GM12878 (cell line): ENCODE measurements around the gene ATP5PO. TPM values are rescaled to one million over a fixed set of nuclear protein-coding genes. Genes with fewer than 3 reads are reported as not detected.

Source experiments
- ATAC-seq: fragments of 200-7000 bp; cut with Tn5 transposase; 3 replicates; pipeline ENCODE4 v1.9.1; 2020; ENCODE audit warnings: mild to moderate bottlenecking, moderate library complexity
- BruUV-seq: library from RNA; stranded (reverse); fragments of 400-500 nt; replicated peaks from 2 replicates; lab custom pipeline; 2021; lab: Mats Ljungman, UMichigan
- CTCF ChIA-PET: fragments of 300-600 bp; sonication (Branson Sonifier 250); formaldehyde crosslinking; extraction: SDS; loops from one replicate; lab custom pipeline; 2021; ENCODE audit warnings: inconsistent platforms; lab: Yijun Ruan, JAX
- POLR2A ChIA-PET: fragments of 350-600 bp; formaldehyde crosslinking; extraction: SDS; loops from one replicate; lab custom pipeline; 2021; ENCODE audit warnings: inconsistent platforms; lab: Charles Lee
- RAD21 ChIA-PET: fragments of 300-600 bp; sonication (Branson Sonifier 250); formaldehyde crosslinking; loops from one replicate; lab custom pipeline; 2023; ENCODE audit warnings: antibody characterized with exemption; ENCODE audit not compliant: unreplicated experiment; lab: Charles Lee
- SMC1A ChIA-PET: fragments of 300-600 bp; sonication (Branson Sonifier 250); formaldehyde crosslinking; loops from one replicate; lab custom pipeline; 2023; ENCODE audit not compliant: unreplicated experiment, uncharacterized antibody; lab: Charles Lee
- DNase-seq: peaks from one replicate; pipeline ENCODE4 v3.0.0-alpha.2; 2011; ENCODE audit warnings: low read depth, low spot score
- FAIRE-seq: peaks from 3 replicates; lab custom pipeline; 2011; peaks lifted over from hg19 to GRCh38; lab: Jason Lieb, UNC
- H2AFZ ChIP-seq: 2 replicates; pipeline ENCODE4 v1.6.0; 2011; ENCODE audit warnings: low read depth, low read length, control low read depth; ENCODE audit not compliant: control insufficient read depth
- H3K27ac ChIP-seq: 2 replicates; pipeline ENCODE4 v1.5.1; 2011; ENCODE audit warnings: control low read depth; ENCODE audit not compliant: control insufficient read depth, insufficient read depth
- H3K27me3 ChIP-seq, 2 experiments: replicated peaks in 1 of 2; 2 replicates each; pipeline versions ENCODE4 v1.6.0 to v1.6.1; 2011; ENCODE audit warnings: low read length in 1 of 2; ENCODE audit not compliant: control insufficient read depth in 2 of 2, insufficient read depth in 2 of 2
- H3K36me3 ChIP-seq, 2 experiments: 2 replicates each; pipeline ENCODE4 v1.5.1; 2011; ENCODE audit warnings: low read length in 1 of 2; ENCODE audit not compliant: control insufficient read depth in 2 of 2, insufficient read depth in 2 of 2
- H3K4me1 ChIP-seq: 2 replicates; pipeline ENCODE4 v1.6.1; 2011; ENCODE audit warnings: mild to moderate bottlenecking, low read length, moderate library complexity, mixed read lengths; ENCODE audit not compliant: control insufficient read depth, insufficient read depth
- H3K4me2 ChIP-seq: 2 replicates; pipeline ENCODE4 v1.6.0; 2011; ENCODE audit warnings: control low read depth; ENCODE audit not compliant: control insufficient read depth, insufficient read depth
- H3K4me3 ChIP-seq: fragments of 200-600 bp; sonication (generic); 2 replicates; pipeline ENCODE4 v1.5.1; 2016
- H3K79me2 ChIP-seq: 2 replicates; pipeline ENCODE4 v1.6.0; 2011; ENCODE audit warnings: low read length; ENCODE audit not compliant: control insufficient read depth, insufficient read depth
- H3K9ac ChIP-seq: 2 replicates; pipeline ENCODE4 v1.8.0; 2011; ENCODE audit warnings: low read length, control low read depth, mixed read lengths; ENCODE audit not compliant: control insufficient read depth, insufficient read depth
- H3K9me3 ChIP-seq: replicated peaks from 3 replicates; pipeline ENCODE4 v1.5.1; 2011; ENCODE audit warnings: mild to moderate bottlenecking, low read length; ENCODE audit not compliant: control insufficient read depth, insufficient read depth
- H4K20me1 ChIP-seq: 2 replicates; pipeline ENCODE4 v1.6.0; 2011; ENCODE audit not compliant: control insufficient read depth, insufficient read depth
- BCLAF1 ChIP-seq: fragments of 450-650 bp; IDR thresholded peaks from 2 replicates; pipeline ENCODE4 v1.6.1; 2017; ENCODE audit warnings: antibody characterized with exemption, mild to moderate bottlenecking, moderate library complexity
- CEBPB ChIP-seq, 2 experiments: fragments of 150-350 bp in 1 of 2; IDR thresholded peaks; 2 replicates each; pipeline ENCODE4 v1.6.1; 2012 to 2014; ENCODE audit warnings: low read depth in 2 of 2, low read length in 2 of 2, borderline replicate concordance in 1 of 2, inconsistent platforms in 1 of 2
- EED ChIP-seq: sonication (generic); IDR thresholded peaks from 2 replicates; pipeline ENCODE4 v1.6.1; 2016; ENCODE audit warnings: antibody characterized with exemption, low read depth
- ELK1 ChIP-seq: IDR thresholded peaks from 2 replicates; pipeline ENCODE4 v1.6.1; 2012; ENCODE audit warnings: low read depth, low read length, improper control_type of control experiment
- EP300 ChIP-seq, 2 experiments: fragments of 150-350 bp in 1 of 2; IDR thresholded peaks; 2 replicates each; pipeline ENCODE4 v1.6.1; 2011 to 2012; ENCODE audit warnings: low read depth in 2 of 2, low read length in 2 of 2, borderline replicate concordance in 1 of 2, improper control_type of control experiment in 1 of 2, inconsistent platforms in 1 of 2; ENCODE audit not compliant: control insufficient read depth in 1 of 2
- GABPA ChIP-seq: IDR thresholded peaks from 2 replicates; pipeline ENCODE4 v1.6.1; 2014; ENCODE audit warnings: antibody characterized with exemption, low read depth, mild to moderate bottlenecking, inconsistent platforms
- HDAC2 ChIP-seq: fragments of 200-600 bp; sonication (generic); IDR thresholded peaks from 2 replicates; pipeline ENCODE4 v1.6.1; 2017
- KDM1A ChIP-seq: fragments of 200-600 bp; sonication (generic); IDR thresholded peaks from 2 replicates; pipeline ENCODE4 v1.6.1; 2016; ENCODE audit warnings: borderline replicate concordance
- LARP7 ChIP-seq: fragments of 450-650 bp; IDR thresholded peaks from 2 replicates; pipeline ENCODE4 v1.6.1; 2017; ENCODE audit warnings: mild to moderate bottlenecking
- MEF2B ChIP-seq: fragments of 450-650 bp; IDR thresholded peaks from 2 replicates; pipeline ENCODE4 v1.6.1; 2018; ENCODE audit warnings: mild to moderate bottlenecking, moderate library complexity; ENCODE audit not compliant: partially characterized antibody, poor library complexity, severe bottlenecking
- NFXL1 ChIP-seq: fragments of 450-650 bp; IDR thresholded peaks from 2 replicates; pipeline ENCODE4 v1.6.1; 2017; ENCODE audit warnings: antibody characterized with exemption, mild to moderate bottlenecking, borderline replicate concordance
- NR2F1 ChIP-seq: fragments of 450-650 bp; conservative IDR thresholded peaks from 2 replicates; pipeline ENCODE4 v1.6.1; 2017; ENCODE audit warnings: mild to moderate bottlenecking
- POLR2AphosphoS5 ChIP-seq: IDR thresholded peaks from 2 replicates; pipeline ENCODE4 v1.6.1; 2011; ENCODE audit warnings: mild to moderate bottlenecking, low read length, inconsistent platforms
- RCOR1 ChIP-seq: conservative IDR thresholded peaks from 2 replicates; pipeline ENCODE4 v1.6.1; 2012; ENCODE audit warnings: low read depth, low read length, improper control_type of control experiment
- SIX5 ChIP-seq: IDR thresholded peaks from 2 replicates; pipeline ENCODE4 v1.6.1; 2011; ENCODE audit warnings: mild to moderate bottlenecking, low read depth, low read length, moderate library complexity; ENCODE audit not compliant: severe bottlenecking
- SMC3 ChIP-seq: IDR thresholded peaks from 2 replicates; pipeline ENCODE4 v1.6.1; 2011; ENCODE audit warnings: low read length, improper control_type of control experiment, borderline replicate concordance
- YBX1 ChIP-seq: fragments of 450-650 bp; IDR thresholded peaks from 2 replicates; pipeline ENCODE4 v1.6.1; 2016; ENCODE audit warnings: antibody characterized with exemption
- WGBS: methylation state at CpG from one replicate; pipeline ENCODE4 v1.1.6; 2016; ENCODE audit warnings: low lambda C conversion rate; ENCODE audit not compliant: insufficient replicate concordance, insufficient coverage; ENCODE audit errors: missing lambda C conversion rate; 5-methylcytosine and 5-hydroxymethylcytosine counted together
- in situ Hi-C: fragments of 300-500 bp; cut with MboI; formaldehyde crosslinking; loops from 9 replicates; pipeline ENCODE4 v1.14.3; 2018; ENCODE audit warnings: mixed read lengths
- intact Hi-C: fragments of 100-400 bp; cut with micrococcal nuclease; formaldehyde crosslinking; loops from one replicate; pipeline ENCODE4 v1.14.2; 2022; ENCODE audit not compliant: unreplicated experiment
- polyA plus RNA-seq, 11 experiments: library from polyadenylated mRNA; depleted of rRNA in 4 of 11; unstranded in 6 of 11; stranded (reverse) in 5 of 11; fragments of >200 nt; fragmentation: Nextera tagmentation in 4 of 11; fragmentation: Illumina TruSeq in 1 of 11; extraction: Ambion mirVana in 4 of 11; extraction: Trizol in 1 of 11; gene quantifications; 1 replicate in 1 of 11; 2 replicates in 10 of 11; pipeline versions ENCODE4 v1.2.1 to v1.2.3, GENCODE V29; 2011 to 2016; ENCODE audit warnings: inconsistent platforms in 2 of 11, missing spikeins in 2 of 11, low read depth in 1 of 11
- total RNA-seq, 4 experiments: library from RNA; depleted of rRNA in 3 of 4; stranded (reverse); fragments of >200 nt in 3 of 4; fragmentation: Illumina TruSeq in 1 of 4; extraction: Trizol in 1 of 4; gene quantifications; 2 replicates each; pipeline versions ENCODE4 v1.2.1 to v1.2.3, GENCODE V29; 2013 to 2021

Gene ATP5PO
- total and polyA plus RNA-seq, 10 of the 15 experiments (the other 5 are each of a cell fraction or from before 2014, with no cell fraction given), result 251 to 1,656 (median 470) TPM

DNA sequence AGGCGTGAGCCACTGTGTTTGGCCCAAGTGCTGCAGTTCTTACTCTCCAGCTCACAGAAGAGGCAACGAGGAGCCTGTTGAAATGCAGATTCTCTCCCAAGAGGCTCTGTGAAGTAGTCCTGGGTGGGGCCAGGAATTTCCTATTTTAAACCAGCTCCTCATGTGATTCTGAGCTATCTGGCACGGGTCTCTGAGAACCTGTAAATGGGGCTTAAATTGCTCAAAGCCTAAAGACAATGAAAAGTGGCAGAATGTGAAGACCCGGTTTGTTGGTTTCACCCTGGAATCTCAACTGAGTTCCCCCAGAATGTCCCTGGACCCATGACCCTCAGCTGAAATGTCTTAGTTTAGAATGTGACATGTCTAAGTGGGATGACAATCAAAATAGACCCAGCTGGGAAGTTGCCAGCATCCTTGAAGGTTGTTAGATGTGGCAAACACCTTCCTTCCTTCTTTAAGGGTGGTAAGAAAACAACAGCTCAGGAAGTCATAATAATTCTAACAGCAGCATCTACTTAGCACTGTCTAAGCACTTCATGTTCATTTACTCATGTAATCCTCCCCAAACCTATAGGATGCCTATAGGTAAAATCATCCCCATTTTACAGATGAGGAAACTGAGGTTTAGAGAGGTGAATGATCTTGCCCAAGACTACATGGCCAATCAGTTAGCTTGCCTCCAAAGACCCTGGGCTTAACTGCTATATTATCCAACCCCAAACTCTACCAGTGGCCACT lies 20.9 kb upstream of the ATP5PO start:
- no peak for ATAC-seq
- intact Hi-C loops, result no loop called here
- H3K36me3 ChIP-seq, result no peaks in the 10 kb centered on the region
- WGBS, result 42% methylated on average over 4 of the region's 4 CpGs
- H3K27me3 ChIP-seq, result no peaks in the 10 kb centered on the region
- H3K9ac ChIP-seq, result no peak overlapping the region
- no peak overlapping the region for H3K27ac ChIP-seq
- peak overlapping the region; percentile 13 for H2AFZ ChIP-seq
- BruUV-seq, result no TSS peak
- CTCF ChIA-PET, result interaction anchor here (0.6 to 7.1 kb wide), 5 partner anchors 13 to 730 kb away, joined by 3 to 59 read pairs (median 3); no protein-coding TSS in a partner anchor
- H3K9me3 ChIP-seq, result no peaks in the 10 kb centered on the region; the same call in 2 of the 3 replicates
- no peaks in the 10 kb centered on the region for H4K20me1 ChIP-seq
- H3K4me1 ChIP-seq, result peaks cover 9% of the 10 kb centered on the region
- in situ Hi-C loops, result no loop called here
- no peaks in the 10 kb centered on the region for H3K79me2 ChIP-seq
- TF ChIP-seq BCLAF1 (no peak), CEBPB (IDR thresholded peaks at IDR 0.05; ENCODE audit: borderline replicate concordance in 1 of 2, low read depth in 2 of 2, low read length in 2 of 2) (no peak), SMC3 (no peak), NFXL1 (no peak), LARP7 (no peak), EP300 (IDR thresholded peaks at IDR 0.05; ENCODE audit: borderline replicate concordance in 1 of 2, control insufficient read depth in 1 of 2, low read depth in 2 of 2, low read length in 2 of 2) (no peak), YBX1 (no peak), EED (no peak), HDAC2 (no peak), POLR2AphosphoS5 (no peak), NR2F1 (no peak), KDM1A (no peak), GABPA (no peak), RCOR1 (no peak), SIX5 (no peak), MEF2B (no peak), ELK1 (no peak)
- RAD21 ChIA-PET, result interaction anchor here (0.8 to 5.0 kb wide), 6 partner anchors 12 to 411 kb away, joined by 3 to 35 read pairs (median 4); no protein-coding TSS in a partner anchor
- FAIRE-seq, result no peak
- H3K4me3 ChIP-seq, result no peak overlapping the region
- POLR2A ChIA-PET, result interaction anchor here (0.6 to 3.3 kb wide), 3 partner anchors 11 to 40 kb away, joined by 3 to 28 read pairs (median 3); no protein-coding TSS in a partner anchor
- SMC1A ChIA-PET, result interaction anchor here (0.6 to 4.1 kb wide), 15 partner anchors 11 to 622 kb away, joined by 3 to 30 read pairs (median 4); no protein-coding TSS in a partner anchor
- no peak overlapping the region for H3K4me2 ChIP-seq
- DNase-seq, result no peak
